Cardiac fibroblast (primary cell): ENCODE data around the gene SIRT3.

ENCODE experiments used
- DNase-seq, 2 donors: peaks; one replicate each; pipeline versions ENCODE4 v3.0.0 to v3.0.0-alpha.2; 2010; ENCODE audit warnings: low read depth in 2 of 2
- H3K4me3 ChIP-seq, 2 donors: replicated peaks in 1 of 2; 1 replicate in 1 of 2; 2 replicates in 1 of 2; pipeline ENCODE4 v1.5.1; 2011; ENCODE audit warnings: low read depth in 2 of 2, low read length in 2 of 2, mild to moderate bottlenecking in 2 of 2, moderate library complexity in 1 of 2
- TF ChIP-seq, protein P1 (sequence below): IDR thresholded peaks from one replicate; pipeline ENCODE4 v1.5.1; 2011; ENCODE audit warnings: low read depth, mild to moderate bottlenecking, low read length, inconsistent platforms

The SIRT3 gene

GRCh38 chr11:235997-236773 is at the start of gene SIRT3:
TSS of gene SIRT3 (minus strand) at chr11:236342. CDS start at chr11:236328, 14 bp downstream.
- DNase-seq, result peak; percentile 82
- TF ChIP-seq, protein P1, sequence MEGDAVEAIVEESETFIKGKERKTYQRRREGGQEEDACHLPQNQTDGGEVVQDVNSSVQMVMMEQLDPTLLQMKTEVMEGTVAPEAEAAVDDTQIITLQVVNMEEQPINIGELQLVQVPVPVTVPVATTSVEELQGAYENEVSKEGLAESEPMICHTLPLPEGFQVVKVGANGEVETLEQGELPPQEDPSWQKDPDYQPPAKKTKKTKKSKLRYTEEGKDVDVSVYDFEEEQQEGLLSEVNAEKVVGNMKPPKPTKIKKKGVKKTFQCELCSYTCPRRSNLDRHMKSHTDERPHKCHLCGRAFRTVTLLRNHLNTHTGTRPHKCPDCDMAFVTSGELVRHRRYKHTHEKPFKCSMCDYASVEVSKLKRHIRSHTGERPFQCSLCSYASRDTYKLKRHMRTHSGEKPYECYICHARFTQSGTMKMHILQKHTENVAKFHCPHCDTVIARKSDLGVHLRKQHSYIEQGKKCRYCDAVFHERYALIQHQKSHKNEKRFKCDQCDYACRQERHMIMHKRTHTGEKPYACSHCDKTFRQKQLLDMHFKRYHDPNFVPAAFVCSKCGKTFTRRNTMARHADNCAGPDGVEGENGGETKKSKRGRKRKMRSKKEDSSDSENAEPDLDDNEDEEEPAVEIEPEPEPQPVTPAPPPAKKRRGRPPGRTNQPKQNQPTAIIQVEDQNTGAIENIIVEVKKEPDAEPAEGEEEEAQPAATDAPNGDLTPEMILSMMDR, result no peak
- peak within 1 kb of the TSS; percentile 96 for H3K4me3 ChIP-seq

DNA sequence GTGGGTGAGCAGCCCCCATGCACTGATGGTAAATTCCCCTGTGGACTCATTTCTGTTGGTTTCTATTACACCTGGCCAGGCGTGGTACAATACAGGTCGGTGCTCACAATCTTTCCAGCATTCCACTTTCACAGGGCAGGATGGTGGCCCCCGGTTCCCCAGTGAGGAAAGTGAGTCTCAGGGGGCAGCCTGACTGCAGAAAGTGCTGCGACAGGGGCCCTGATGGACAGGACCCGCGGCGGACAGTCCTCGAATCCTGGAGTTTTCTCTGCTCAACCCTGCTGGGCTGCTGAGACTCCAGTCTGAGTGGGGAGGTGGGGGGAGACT is 49.7 kb upstream of the SIRT3 start:
- DNase-seq, result no peak
- no peak overlapping the region for H3K4me3 ChIP-seq
- TF ChIP-seq, protein P1, result no peak

GRCh38 chr11:285021-285893 is 49.1 kb upstream of the SIRT3 start:
- DNase-seq, result no peak
- TF ChIP-seq, protein P1, result no peak
- no peak overlapping the region for H3K4me3 ChIP-seq

DNA sequence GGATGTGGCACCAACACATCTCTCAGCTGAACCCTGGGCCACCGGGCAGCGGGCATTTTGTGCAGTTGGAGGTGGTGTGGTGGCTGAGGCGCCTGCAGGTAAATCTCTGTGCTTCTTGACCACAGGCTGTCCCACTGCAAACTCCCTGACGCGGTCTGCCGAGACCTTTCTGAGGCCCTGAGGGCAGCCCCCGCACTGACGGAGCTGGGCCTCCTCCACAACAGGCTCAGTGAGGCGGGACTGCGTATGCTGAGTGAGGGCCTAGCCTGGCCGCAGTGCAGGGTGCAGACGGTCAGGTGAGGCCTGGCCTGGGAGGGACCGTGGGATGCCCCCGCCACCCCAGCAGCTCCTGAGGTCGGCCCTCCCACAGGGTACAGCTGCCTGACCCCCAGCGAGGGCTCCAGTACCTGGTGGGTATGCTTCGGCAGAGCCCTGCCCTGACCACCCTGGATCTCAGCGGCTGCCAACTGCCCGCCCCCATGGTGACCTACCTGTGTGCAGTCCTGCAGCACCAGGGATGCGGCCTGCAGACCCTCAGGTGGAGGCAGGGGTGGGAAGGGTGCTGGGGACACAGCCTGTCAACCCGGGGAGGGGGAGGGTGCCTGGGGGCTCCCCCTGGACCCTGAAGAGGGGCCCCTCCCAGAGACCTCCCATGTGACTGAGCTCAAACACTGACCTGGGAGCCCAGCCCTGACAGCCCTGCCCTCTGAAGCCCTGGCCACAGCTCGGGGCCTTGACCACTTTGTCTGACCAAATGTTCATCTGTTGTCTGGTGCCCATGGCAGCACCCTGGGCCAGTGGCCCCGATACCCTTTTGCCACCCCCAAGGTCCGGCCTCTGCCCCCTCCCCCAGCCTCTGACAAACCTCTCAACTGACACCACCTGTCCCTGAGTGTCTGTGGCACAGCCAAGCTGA is 48.2 kb upstream of the SIRT3 start:
- H3K4me3 ChIP-seq, result no peak overlapping the region
- DNase-seq, result no peak
- TF ChIP-seq, protein P1, result no peak

DNA sequence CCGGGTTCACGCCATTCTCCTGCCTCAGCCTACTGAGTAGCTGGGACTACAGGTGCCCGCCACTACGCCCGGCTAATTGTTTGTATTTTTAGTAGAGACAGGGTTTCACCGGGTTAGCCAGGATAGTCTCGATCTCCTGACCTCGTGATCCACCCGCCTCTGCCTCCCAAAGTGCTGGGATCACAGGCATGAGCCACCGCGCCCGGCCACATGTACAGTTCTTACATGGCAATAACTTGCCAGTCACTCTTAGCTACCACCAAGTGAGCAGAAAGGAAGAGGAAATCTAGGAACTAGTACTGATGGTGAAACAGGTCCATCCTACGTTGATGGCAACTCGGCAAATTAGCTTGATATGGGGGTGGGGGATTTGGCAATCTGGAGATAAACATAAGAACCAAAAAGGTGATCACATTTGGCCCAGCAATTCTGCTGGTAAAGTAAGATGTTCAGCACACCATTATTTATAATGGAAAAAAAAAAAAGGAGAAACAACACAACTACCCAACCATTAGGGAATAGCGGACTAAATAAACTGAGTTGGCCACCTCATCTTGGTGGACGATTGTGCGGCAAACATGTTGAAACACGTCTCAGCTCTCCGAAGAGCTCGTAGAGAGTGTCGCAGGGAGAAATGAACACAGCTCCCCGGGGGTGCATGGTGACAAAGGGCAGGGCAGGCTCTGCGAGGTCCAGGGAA is 47.4 kb upstream of the SIRT3 start:
- TF ChIP-seq, protein P1, result no peak
- H3K4me3 ChIP-seq, result no peak overlapping the region
- DNase-seq, result no peak
